LNCaP clone FGC (cell line): ENCODE data around the gene LTV1.
"Not testable (repeated sequence)": the region's sequence is repeated elsewhere in the genome, so short reads cannot be mapped to it uniquely, and the experiment has no call there.

Source experiments
- DNase-seq: peaks from one replicate; pipeline ENCODE4 v3.0.0-alpha.2; 2011; ENCODE audit warnings: low read depth
- H3K4me3 ChIP-seq: 2 replicates; pipeline ENCODE4 v1.5.1; 2011; ENCODE audit warnings: mild to moderate bottlenecking, low read depth, low read length, control low read depth
- CTCF ChIP-seq: IDR thresholded peaks from 2 replicates; pipeline ENCODE4 v1.5.1; 2012; ENCODE audit warnings: mild to moderate bottlenecking; ENCODE audit not compliant: control insufficient read depth, insufficient read depth; ENCODE audit errors: extremely low read depth

The LTV1 gene

GRCh38 chr6:143863771-143864170 lies 20.6 kb downstream of the LTV1 start:
- no peak overlapping the region for H3K4me3 ChIP-seq
- TF ChIP-seq CTCF: no peak
- no peak for DNase-seq

GRCh38 chr6:143864234-143864633 lies 21.1 kb downstream of the LTV1 start, which contains the start of gene ZC2HC1B:
ZC2HC1B (plus strand) TSS chr6:143864474; CDS start chr6:143864540, 66 bp downstream.
- H3K4me3 ChIP-seq: no peak within 1 kb of the TSS
- DNase-seq: no peak
- no peak for TF ChIP-seq CTCF

GRCh38 chr6:143867236-143867635 lies 24.1 kb downstream of the LTV1 start:
- H3K4me3 ChIP-seq: no peak overlapping the region
- TF ChIP-seq CTCF: no peak
- DNase-seq: no peak

- H3K4me3 ChIP-seq, DNase-seq: not testable (repeated sequence)
Measured at GRCh38 chr6:143868808-143869207, 25.7 kb downstream of the LTV1 start.

- H3K4me3 ChIP-seq, DNase-seq: not testable (repeated sequence)
Measured at GRCh38 chr6:143871202-143871730, 28.1 kb downstream of the LTV1 start.

- H3K4me3 ChIP-seq: no peak overlapping the region
- no peak for DNase-seq
- no peak for TF ChIP-seq CTCF
Measured at GRCh38 chr6:143872201-143872600, 29.1 kb downstream of the LTV1 start.

GRCh38 chr6:143873600-143873999 lies 30.5 kb downstream of the LTV1 start:
- not testable (repeated sequence) for H3K4me3 ChIP-seq, DNase-seq

GRCh38 chr6:143874503-143874902 lies 31.4 kb downstream of the LTV1 start:
- H3K4me3 ChIP-seq, DNase-seq: not testable (repeated sequence)

GRCh38 chr6:143877584-143878271 lies 34.6 kb downstream of the LTV1 start:
- no peak for DNase-seq
- no peak for TF ChIP-seq CTCF
- H3K4me3 ChIP-seq: no peak overlapping the region
